ENCODE results near the gene TBXAS1.

TBXAS1 gene

DNA sequence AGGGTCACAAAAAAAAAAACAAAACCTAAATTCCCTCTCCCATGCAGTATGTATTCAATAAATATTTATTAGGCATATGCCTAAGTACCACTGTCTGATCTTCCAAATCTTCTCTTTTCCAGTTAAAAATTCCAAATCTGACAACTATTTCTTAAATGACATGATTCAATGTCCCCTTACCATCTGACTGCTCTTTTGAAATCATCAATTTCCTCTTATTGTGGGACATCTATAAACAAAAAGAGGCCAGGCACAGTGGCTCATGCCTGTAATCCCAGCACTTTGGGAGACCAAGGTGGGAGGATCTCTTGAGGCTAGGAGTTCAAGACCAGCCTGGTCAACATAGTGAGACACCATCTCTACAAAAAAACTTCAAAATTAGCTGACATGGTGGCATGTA lies 103.5 kb downstream of the TBXAS1 start:
- ATAC-seq (ENCODE audit: low read depth): no peak
- Histone ChIP-seq H3K27ac (ENCODE audit: poor library complexity, severe bottlenecking) (no peak overlapping the region), H3K36me3 (ENCODE audit: low read depth) (no peaks in the 10 kb centered on the region), H3K9me3 (ENCODE audit: severe bottlenecking) (no peaks in the 10 kb centered on the region), H3K4me3 (ENCODE audit: severe bottlenecking) (no peak overlapping the region), H3K27me3 (ENCODE audit: insufficient read depth, poor library complexity, severe bottlenecking) (no peaks in the 10 kb centered on the region), H3K4me1 (ENCODE audit: insufficient read depth, poor library complexity, severe bottlenecking) (no peaks in the 10 kb centered on the region)
- TF ChIP-seq, protein P1, sequence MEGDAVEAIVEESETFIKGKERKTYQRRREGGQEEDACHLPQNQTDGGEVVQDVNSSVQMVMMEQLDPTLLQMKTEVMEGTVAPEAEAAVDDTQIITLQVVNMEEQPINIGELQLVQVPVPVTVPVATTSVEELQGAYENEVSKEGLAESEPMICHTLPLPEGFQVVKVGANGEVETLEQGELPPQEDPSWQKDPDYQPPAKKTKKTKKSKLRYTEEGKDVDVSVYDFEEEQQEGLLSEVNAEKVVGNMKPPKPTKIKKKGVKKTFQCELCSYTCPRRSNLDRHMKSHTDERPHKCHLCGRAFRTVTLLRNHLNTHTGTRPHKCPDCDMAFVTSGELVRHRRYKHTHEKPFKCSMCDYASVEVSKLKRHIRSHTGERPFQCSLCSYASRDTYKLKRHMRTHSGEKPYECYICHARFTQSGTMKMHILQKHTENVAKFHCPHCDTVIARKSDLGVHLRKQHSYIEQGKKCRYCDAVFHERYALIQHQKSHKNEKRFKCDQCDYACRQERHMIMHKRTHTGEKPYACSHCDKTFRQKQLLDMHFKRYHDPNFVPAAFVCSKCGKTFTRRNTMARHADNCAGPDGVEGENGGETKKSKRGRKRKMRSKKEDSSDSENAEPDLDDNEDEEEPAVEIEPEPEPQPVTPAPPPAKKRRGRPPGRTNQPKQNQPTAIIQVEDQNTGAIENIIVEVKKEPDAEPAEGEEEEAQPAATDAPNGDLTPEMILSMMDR (IDR thresholded peaks at IDR 0.05; ENCODE audit: poor library complexity, severe bottlenecking): no peak
- DNase-seq (ENCODE audit: low spot score): no peak

DNA sequence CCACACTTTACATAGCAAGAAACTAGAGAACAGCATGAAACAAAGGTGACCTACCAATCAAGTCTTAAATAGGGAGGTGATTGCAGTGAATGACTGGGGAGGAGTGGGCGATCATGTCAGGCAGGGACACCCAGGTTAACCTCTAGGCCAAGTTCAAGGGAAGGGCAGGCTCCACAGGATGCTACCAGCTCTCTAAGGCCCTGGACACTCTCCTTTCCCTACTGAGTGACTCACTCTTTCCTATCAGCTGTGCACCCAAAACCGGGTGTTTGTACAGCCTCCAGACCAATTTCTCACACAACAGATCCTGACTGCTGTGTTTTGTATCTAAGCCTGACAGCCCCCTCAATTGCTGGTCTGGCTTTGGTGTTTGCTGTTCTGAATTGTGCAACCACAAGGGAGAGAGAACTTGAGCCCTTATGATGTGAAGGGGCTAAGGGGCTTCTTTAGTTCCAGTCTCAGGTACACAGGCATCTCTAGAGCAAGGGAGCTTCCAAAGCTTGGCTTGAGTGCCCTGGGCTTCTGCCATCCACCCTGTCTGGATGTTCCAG lies 107.8 kb downstream of the TBXAS1 start:
- no peaks in the 10 kb centered on the region for H3K27me3 ChIP-seq (ENCODE audit: insufficient read depth, poor library complexity, severe bottlenecking)
- H3K36me3 ChIP-seq (ENCODE audit: low read depth): no peaks in the 10 kb centered on the region
- 0 out of 3 replicates have a peak, but pooled peaks have one; percentile 29 for ATAC-seq (ENCODE audit: low read depth)

DNA sequence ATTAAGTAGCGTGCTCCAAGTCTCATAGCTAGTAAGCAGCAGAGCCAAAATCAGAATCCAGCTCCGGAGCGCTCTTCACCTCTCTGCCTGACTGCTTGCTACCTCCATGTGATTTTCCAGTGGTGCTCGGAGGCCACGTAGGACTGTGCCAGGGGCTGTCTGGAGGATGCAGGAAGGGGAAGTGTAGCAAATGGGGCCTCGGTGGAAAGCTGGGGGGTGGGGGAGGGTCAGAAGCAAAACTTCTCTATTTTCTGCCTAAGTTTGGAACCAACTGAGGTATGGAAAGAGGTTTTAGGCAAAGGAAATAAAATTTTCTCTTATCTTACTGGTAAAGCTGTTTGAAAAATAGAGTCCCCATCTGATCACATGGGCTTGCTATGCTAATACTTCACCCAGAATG lies 108.7 kb downstream of the TBXAS1 start:
- Histone ChIP-seq H3K27ac (ENCODE audit: poor library complexity, severe bottlenecking) (no peak overlapping the region), H3K9me3 (ENCODE audit: severe bottlenecking) (no peaks in the 10 kb centered on the region), H3K4me1 (ENCODE audit: insufficient read depth, poor library complexity, severe bottlenecking) (no peaks in the 10 kb centered on the region), H3K36me3 (ENCODE audit: low read depth) (no peaks in the 10 kb centered on the region), H3K27me3 (ENCODE audit: insufficient read depth, poor library complexity, severe bottlenecking) (no peaks in the 10 kb centered on the region), H3K4me3 (ENCODE audit: severe bottlenecking) (no peak overlapping the region)
- DNase-seq (ENCODE audit: low spot score): no peak
- ATAC-seq (ENCODE audit: low read depth): no peak
- TF ChIP-seq, protein P1 (IDR thresholded peaks at IDR 0.05; ENCODE audit: poor library complexity, severe bottlenecking): no peak

More for the DNA sequence above, 107.8 kb downstream of the TBXAS1 start:
- no peak for DNase-seq (ENCODE audit: low spot score)
- TF ChIP-seq, protein P1 (IDR thresholded peaks at IDR 0.05; ENCODE audit: poor library complexity, severe bottlenecking): no peak
- H3K4me1 ChIP-seq (ENCODE audit: insufficient read depth, poor library complexity, severe bottlenecking): no peaks in the 10 kb centered on the region
- H3K9me3 ChIP-seq (ENCODE audit: severe bottlenecking): no peaks in the 10 kb centered on the region
- H3K4me3 ChIP-seq (ENCODE audit: severe bottlenecking): no peak overlapping the region
- no peak overlapping the region for H3K27ac ChIP-seq (ENCODE audit: poor library complexity, severe bottlenecking)

DNA sequence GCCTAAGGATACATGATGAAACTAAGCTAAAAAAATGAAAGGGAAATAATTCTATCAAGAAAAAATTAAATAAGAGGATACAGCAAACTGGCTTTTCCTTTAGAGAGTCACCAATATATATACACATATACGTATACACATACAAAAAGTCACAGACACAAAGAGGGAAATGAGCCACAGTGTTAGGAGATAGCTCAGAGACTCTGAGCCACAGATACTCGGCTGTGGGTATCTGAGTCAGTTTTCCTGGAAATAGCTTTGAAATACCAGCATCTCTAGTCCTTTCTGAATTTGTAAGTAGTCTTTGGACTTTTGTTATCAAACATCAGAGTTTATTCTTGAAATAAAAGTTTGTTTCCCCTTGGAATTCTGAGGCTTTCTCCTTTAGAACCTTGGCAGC lies 111.8 kb downstream of the TBXAS1 start:
- ATAC-seq (ENCODE audit: low read depth): no peak
- H3K36me3 ChIP-seq (ENCODE audit: low read depth): no peaks in the 10 kb centered on the region
- TF ChIP-seq, protein P1 (IDR thresholded peaks at IDR 0.05; ENCODE audit: poor library complexity, severe bottlenecking): no peak

DNA sequence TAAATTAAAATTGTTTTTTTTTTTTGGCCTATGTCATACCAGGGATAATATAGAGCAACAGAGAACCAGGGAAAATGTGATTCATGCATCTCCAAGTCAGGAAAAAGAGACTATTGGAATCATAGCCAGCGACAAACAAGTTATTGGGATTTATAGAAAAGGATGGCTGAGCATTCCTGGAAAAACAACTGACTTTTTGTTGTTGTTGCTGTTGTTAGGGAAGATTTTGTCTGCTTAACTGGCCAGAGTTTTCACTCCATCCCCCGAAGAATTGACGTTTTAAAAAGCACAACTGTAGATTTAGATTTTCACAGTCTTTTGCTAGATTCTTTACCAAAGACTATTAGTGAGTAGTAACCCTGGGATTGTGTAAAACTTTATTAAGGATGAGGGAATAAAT lies 112.4 kb downstream of the TBXAS1 start:
- H3K27ac ChIP-seq (ENCODE audit: poor library complexity, severe bottlenecking): no peak overlapping the region
- ATAC-seq (ENCODE audit: low read depth) (no peak), DNase-seq (ENCODE audit: low spot score) (no peak)
- peaks cover 3% of the 10 kb centered on the region for H3K9me3 ChIP-seq (ENCODE audit: severe bottlenecking)
- H3K4me1 ChIP-seq (ENCODE audit: insufficient read depth, poor library complexity, severe bottlenecking): no peaks in the 10 kb centered on the region
- TF ChIP-seq, protein P1 (IDR thresholded peaks at IDR 0.05; ENCODE audit: poor library complexity, severe bottlenecking): no peak
- H3K36me3 ChIP-seq (ENCODE audit: low read depth): no peaks in the 10 kb centered on the region
- H3K27me3 ChIP-seq (ENCODE audit: insufficient read depth, poor library complexity, severe bottlenecking): no peaks in the 10 kb centered on the region
- H3K4me3 ChIP-seq (ENCODE audit: severe bottlenecking): no peak overlapping the region

More for the DNA sequence above, 111.8 kb downstream of the TBXAS1 start:
- Histone ChIP-seq H3K27ac (ENCODE audit: poor library complexity, severe bottlenecking) (no peak overlapping the region), H3K9me3 (ENCODE audit: severe bottlenecking) (peaks cover 3% of the 10 kb centered on the region), H3K4me3 (ENCODE audit: severe bottlenecking) (no peak overlapping the region), H3K27me3 (ENCODE audit: insufficient read depth, poor library complexity, severe bottlenecking) (no peaks in the 10 kb centered on the region), H3K4me1 (ENCODE audit: insufficient read depth, poor library complexity, severe bottlenecking) (no peaks in the 10 kb centered on the region)
- no peak for DNase-seq (ENCODE audit: low spot score)

Measured in RWPE2 (cell line).